Measurements from ENCODE around the gene ZNF296. TPM values are rescaled to one million over a fixed set of nuclear protein-coding genes. Genes with fewer than 3 reads are reported as not detected.

The ZNF296 gene
- total RNA-seq, 2 experiments from 2014 or later, result 2.0 to 2.4 TPM

DNA sequence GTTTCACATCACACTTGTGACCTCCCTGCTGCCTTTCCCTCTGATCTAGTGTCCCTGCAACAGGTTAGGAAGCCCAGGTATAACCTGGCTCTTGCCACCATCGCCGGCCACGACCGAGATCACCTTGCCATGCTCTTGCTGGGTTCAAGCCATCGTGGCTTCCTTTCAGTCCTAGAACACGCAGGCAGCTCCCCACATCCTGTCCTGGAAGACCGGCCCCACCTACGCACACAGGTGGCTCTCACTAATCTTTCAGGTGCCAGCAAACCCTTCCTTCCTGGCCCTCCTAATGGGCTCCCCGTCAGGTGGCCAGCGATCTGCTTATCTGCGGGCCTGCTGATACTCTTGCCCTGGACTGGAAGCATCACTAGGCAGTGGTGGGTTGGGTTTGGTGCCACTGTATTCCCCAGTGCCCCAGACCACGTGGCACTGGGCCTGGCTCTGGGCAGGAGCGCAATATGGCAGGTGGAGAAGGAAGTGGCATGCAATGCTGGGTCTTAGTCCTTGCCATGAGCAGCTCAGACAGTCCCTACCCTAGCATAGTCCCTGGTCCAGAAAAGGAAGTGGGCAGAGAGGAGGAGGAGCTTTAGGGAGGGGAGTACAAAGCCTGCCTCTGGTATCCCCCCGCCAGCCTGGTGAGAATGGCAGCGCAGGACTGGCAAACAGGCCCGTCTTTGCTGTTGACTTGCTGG lies 28.5 kb upstream of the ZNF296 start:
- Histone ChIP-seq H3K4me3 (ENCODE audit: low read length) (no peak overlapping the region), H3K36me3 (ENCODE audit: insufficient read depth, low read length) (peaks cover 6% of the 10 kb centered on the region), H3K27ac (ENCODE audit: low read depth in 1 of 2, low read length in 2 of 2) (no peak overlapping the region), H3K9me3 (ENCODE audit: control insufficient read depth in 1 of 2, insufficient read depth in 1 of 2, low read length in 2 of 2) (no peaks in the 10 kb centered on the region), H3K4me1 (ENCODE audit: insufficient read depth, low read length) (peaks cover 37% of the 10 kb centered on the region), H3K27me3 (ENCODE audit: control insufficient read depth in 1 of 2, insufficient read depth in 2 of 2, low read length in 2 of 2) (no peaks in the 10 kb centered on the region)
- peak overlapping the region; percentile 18 for H3K27ac Mint-ChIP-seq
- ATAC-seq (ENCODE audit: poor library complexity) (no peak), DNase-seq (peak in 3 of 14 experiments; percentile 34 to 50 (median 38))
- H3K4me3 Mint-ChIP-seq, result peak overlapping the region; percentile 52
- ChIA-PET POLR2A (interaction anchor here (4.8 kb wide), 1 partner anchor 12 kb away, joined by 71 read pairs; the partner anchor contains the start of gene PPP1R37), CTCF (interaction anchor here (1.0 to 1.8 kb wide), 2 partner anchors 17 to 74 kb away, joined by 4 read pairs; partner anchors contain the start of genes BLOC1S3 and TRAPPC6A)
- H3K27me3 Mint-ChIP-seq, result no peaks in the 10 kb centered on the region
- intact Hi-C loops (cut with DNase I, micrococcal nuclease), result loop anchor here in 1 of 2 experiments (5.0 kb wide), 1 partner anchor 82 kb away; no protein-coding TSS in a partner anchor
- peaks cover 48% of the 10 kb centered on the region for H3K4me1 Mint-ChIP-seq (ENCODE audit: low read depth)
- TF ChIP-seq, protein P1, sequence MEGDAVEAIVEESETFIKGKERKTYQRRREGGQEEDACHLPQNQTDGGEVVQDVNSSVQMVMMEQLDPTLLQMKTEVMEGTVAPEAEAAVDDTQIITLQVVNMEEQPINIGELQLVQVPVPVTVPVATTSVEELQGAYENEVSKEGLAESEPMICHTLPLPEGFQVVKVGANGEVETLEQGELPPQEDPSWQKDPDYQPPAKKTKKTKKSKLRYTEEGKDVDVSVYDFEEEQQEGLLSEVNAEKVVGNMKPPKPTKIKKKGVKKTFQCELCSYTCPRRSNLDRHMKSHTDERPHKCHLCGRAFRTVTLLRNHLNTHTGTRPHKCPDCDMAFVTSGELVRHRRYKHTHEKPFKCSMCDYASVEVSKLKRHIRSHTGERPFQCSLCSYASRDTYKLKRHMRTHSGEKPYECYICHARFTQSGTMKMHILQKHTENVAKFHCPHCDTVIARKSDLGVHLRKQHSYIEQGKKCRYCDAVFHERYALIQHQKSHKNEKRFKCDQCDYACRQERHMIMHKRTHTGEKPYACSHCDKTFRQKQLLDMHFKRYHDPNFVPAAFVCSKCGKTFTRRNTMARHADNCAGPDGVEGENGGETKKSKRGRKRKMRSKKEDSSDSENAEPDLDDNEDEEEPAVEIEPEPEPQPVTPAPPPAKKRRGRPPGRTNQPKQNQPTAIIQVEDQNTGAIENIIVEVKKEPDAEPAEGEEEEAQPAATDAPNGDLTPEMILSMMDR (IDR thresholded peaks at IDR 0.05), result no peak
- no peaks in the 10 kb centered on the region for H3K9me3 Mint-ChIP-seq
- no peaks in the 10 kb centered on the region for H3K36me3 Mint-ChIP-seq (ENCODE audit: low read depth)

DNA sequence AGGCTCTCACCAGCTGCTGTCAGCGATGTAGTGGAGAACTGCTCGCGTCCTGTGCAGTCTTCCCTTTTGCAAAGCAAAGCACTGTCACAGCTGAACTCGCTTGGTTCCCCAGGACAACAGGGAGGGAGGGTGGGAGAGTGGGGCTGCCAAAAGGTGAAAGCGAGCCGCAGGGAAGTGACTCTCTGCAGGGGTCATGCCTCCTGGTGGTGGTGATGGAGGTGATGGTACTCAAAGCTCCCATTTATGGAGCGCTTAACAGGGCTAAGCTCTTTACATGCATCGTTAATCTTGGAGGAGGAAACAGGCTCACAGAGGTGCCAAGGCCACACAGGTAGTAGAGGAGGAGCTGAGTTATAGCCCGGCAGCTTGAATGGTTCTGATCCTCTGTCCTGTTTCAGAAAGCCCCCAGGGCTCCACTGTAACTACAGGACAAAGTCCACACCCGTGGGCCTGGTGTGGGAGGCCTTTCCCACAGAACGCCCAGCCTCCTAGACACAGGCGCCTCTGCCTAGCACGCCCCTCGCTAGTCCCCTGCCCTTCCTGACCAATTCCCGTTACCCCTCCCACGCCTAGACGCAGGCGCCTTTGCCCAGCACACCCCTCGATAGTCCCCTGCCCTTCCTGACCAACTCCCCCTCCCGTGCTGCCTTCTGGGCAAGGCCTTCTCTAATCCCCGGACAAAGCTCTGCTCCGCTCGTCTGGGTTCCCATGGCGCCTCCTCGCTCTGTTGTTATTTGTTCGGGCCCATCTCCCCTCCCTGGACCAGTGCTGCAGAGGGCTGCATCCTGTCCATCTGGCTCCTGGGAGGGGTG lies 27.4 kb upstream of the ZNF296 start:
- intact Hi-C loops (cut with DNase I, micrococcal nuclease), result loop anchor here in 1 of 2 experiments (5.0 kb wide), 1 partner anchor 84 kb away; no protein-coding TSS in a partner anchor
- ATAC-seq (ENCODE audit: poor library complexity), result peak; percentile 58
- Histone ChIP-seq H3K36me3 (ENCODE audit: insufficient read depth, low read length) (peaks cover 6% of the 10 kb centered on the region), H3K9me3 (ENCODE audit: control insufficient read depth in 1 of 2, insufficient read depth in 1 of 2, low read length in 2 of 2) (no peaks in the 10 kb centered on the region), H3K4me3 (ENCODE audit: low read length) (peak overlapping the region; percentile 52), H3K4me1 (ENCODE audit: insufficient read depth, low read length) (peaks cover 42% of the 10 kb centered on the region), H3K27ac (ENCODE audit: low read depth in 1 of 2, low read length in 2 of 2) (peak overlapping the region; percentile 18 to 48), H3K27me3 (ENCODE audit: control insufficient read depth in 1 of 2, insufficient read depth in 2 of 2, low read length in 2 of 2) (no peaks in the 10 kb centered on the region)
- CTCF ChIA-PET, result interaction anchor here (1.0 to 1.8 kb wide), 4 partner anchors 11 to 75 kb away, joined by 4 to 8 read pairs (median 4); partner anchors contain the start of genes BLOC1S3, PPP1R37 and TRAPPC6A
- peak in 2 of 14 experiments; percentile 50 to 61 for DNase-seq
- peak overlapping the region; percentile 73 for H3K4me3 Mint-ChIP-seq
- H3K27me3 Mint-ChIP-seq, result no peaks in the 10 kb centered on the region
- no peaks in the 10 kb centered on the region for H3K36me3 Mint-ChIP-seq (ENCODE audit: low read depth)
- POLR2A ChIA-PET, result interaction anchor here (0.9 to 4.8 kb wide), 6 partner anchors 10 to 75 kb away, joined by 3 to 71 read pairs (median 5); partner anchors contain the start of genes BLOC1S3, CLASRP and PPP1R37
- H3K9me3 Mint-ChIP-seq, result no peaks in the 10 kb centered on the region
- H3K27ac Mint-ChIP-seq, result peak overlapping the region; percentile 86
- H3K4me1 Mint-ChIP-seq (ENCODE audit: low read depth), result peaks cover 55% of the 10 kb centered on the region
- TF ChIP-seq, protein P1 (IDR thresholded peaks at IDR 0.05), result no peak

DNA sequence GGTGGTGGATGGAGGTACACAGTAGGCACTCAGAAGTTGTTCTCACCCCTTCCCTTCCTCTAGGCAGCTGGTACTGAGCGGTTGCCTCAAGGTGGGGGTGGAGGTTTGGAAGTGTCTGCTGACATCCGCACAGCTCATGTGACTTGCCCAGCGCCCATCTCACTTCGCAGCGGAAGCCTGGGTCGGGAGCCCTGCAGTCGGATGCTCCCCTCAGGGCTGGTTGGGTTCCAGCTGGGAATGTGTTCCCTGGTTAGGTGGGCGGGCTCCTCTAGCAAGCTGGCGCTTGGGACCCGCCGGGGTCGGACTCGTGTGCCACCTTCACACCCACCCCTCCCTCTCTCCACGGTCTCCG lies 26.9 kb upstream of the ZNF296 start:
- Mint-ChIP-seq H3K27me3 (no peaks in the 10 kb centered on the region), H3K9me3 (no peaks in the 10 kb centered on the region), H3K36me3 (ENCODE audit: low read depth) (no peaks in the 10 kb centered on the region), H3K4me1 (ENCODE audit: low read depth) (peaks cover 61% of the 10 kb centered on the region), H3K27ac (peak overlapping the region; percentile 86), H3K4me3 (peak overlapping the region; percentile 73)
- Histone ChIP-seq H3K9me3 (ENCODE audit: control insufficient read depth in 1 of 2, insufficient read depth in 1 of 2, low read length in 2 of 2) (no peaks in the 10 kb centered on the region), H3K36me3 (ENCODE audit: insufficient read depth, low read length) (peaks cover 6% of the 10 kb centered on the region), H3K4me1 (ENCODE audit: insufficient read depth, low read length) (peaks cover 48% of the 10 kb centered on the region), H3K27ac (ENCODE audit: low read depth in 1 of 2, low read length in 2 of 2) (peak overlapping the region; percentile 18 to 48), H3K4me3 (ENCODE audit: low read length) (peak overlapping the region; percentile 52), H3K27me3 (ENCODE audit: control insufficient read depth in 1 of 2, insufficient read depth in 2 of 2, low read length in 2 of 2) (no peaks in the 10 kb centered on the region)
- intact Hi-C loops (cut with DNase I, micrococcal nuclease), result loop anchor here in 1 of 2 experiments (5.0 kb wide), 1 partner anchor 84 kb away; no protein-coding TSS in a partner anchor
- TF ChIP-seq, protein P1 (IDR thresholded peaks at IDR 0.05), result no peak
- ChIA-PET POLR2A (interaction anchor here (0.6 to 4.8 kb wide), 8 partner anchors 10 to 259 kb away, joined by 3 to 71 read pairs (median 4); partner anchors contain the start of genes BLOC1S3, CLASRP and PPP1R37), CTCF (interaction anchor here (1.0 to 1.8 kb wide), 3 partner anchors 11 to 23 kb away, joined by 4 to 8 read pairs (median 5); partner anchors contain the start of gene PPP1R37)
- DNase-seq (peak; percentile 22 to 78 (median 43)), ATAC-seq (ENCODE audit: poor library complexity) (peak; percentile 94)
